Measurements from ENCODE around the gene MEF2B.
A peak's percentile ranks its signal among the peaks of the same experiment; 100 is the strongest.
"Not testable (repeated sequence)": the region's sequence is repeated elsewhere in the genome, so short reads cannot be mapped to it uniquely, and the experiment has no call there.

Gene MEF2B

GRCh38 chr19:19126102-19126501 lies 44.0 kb downstream of the MEF2B start:
- DNase-seq (ENCODE audit: low read depth), result no peak

- DNase-seq (ENCODE audit: low read depth), result no peak
Measured at GRCh38 chr19:19123386-19123785, 46.7 kb downstream of the MEF2B start.

- DNase-seq (ENCODE audit: low read depth), result no peak
Measured at GRCh38 chr19:19122902-19123301, 47.2 kb downstream of the MEF2B start.

DNA sequence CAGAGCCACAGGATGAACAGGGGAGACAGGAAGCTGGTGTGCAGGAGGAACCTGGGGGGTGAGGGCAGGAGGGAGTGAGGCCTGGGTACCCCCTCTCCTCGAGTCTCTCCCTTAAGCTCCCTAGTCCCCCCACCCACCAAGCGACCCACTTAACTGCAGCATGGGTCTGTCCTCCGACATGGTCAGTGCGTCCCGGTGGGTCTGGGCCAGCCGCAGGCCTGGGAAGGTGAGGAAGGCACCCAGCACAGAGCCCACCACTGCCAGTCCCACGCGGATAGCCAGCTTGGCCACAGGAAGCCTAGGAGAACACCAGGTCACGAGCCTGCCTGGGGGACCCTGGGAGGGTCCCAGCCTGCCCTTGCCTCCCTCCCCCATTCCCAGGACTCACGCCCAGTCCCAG lies 48.7 kb downstream of the MEF2B start:
- DNase-seq (ENCODE audit: low read depth), result no peak

GRCh38 chr19:19120308-19121231 lies 49.5 kb downstream of the MEF2B start:
- peak; percentile 89 for DNase-seq (ENCODE audit: low read depth)

GRCh38 chr19:19119325-19120237 lies 50.5 kb downstream of the MEF2B start:
- DNase-seq (ENCODE audit: low read depth), result no peak

GRCh38 chr19:19115954-19116353 lies 54.1 kb downstream of the MEF2B start:
- DNase-seq (ENCODE audit: low read depth), result no peak

- peak; percentile 58 for DNase-seq (ENCODE audit: low read depth)
Measured at GRCh38 chr19:19113040-19113626, 56.9 kb downstream of the MEF2B start.

DNA sequence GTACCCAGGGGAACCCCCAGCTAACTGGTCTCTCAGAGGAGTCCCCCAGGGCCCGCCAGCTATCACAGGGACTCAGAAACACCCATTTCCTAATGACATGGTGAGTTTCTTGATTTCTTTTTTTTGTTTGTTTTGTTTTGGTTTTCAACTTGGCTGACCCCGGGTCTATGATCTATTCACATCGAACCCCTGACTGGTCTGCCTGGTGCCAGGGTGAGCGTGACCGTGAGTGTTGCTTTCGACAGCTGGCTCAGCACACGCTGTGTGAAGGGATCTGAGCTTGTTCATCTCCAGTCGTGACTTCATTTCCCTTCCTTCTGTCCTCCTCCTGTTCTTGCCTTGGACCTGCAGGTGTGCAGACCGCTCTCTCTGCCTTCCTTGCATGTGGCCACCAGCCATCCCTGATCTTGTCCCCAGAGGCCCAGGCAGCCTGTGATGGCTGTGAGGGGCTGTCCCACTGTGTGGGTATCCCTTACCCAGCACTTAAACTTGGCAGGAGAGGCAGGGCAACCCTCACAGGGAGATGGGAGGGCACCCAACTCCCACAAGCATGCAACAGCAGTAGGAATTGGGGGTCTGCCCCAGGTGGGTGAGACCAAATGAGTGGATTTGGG lies 58.0 kb downstream of the MEF2B start:
- DNase-seq (ENCODE audit: low read depth), result no peak

DNA sequence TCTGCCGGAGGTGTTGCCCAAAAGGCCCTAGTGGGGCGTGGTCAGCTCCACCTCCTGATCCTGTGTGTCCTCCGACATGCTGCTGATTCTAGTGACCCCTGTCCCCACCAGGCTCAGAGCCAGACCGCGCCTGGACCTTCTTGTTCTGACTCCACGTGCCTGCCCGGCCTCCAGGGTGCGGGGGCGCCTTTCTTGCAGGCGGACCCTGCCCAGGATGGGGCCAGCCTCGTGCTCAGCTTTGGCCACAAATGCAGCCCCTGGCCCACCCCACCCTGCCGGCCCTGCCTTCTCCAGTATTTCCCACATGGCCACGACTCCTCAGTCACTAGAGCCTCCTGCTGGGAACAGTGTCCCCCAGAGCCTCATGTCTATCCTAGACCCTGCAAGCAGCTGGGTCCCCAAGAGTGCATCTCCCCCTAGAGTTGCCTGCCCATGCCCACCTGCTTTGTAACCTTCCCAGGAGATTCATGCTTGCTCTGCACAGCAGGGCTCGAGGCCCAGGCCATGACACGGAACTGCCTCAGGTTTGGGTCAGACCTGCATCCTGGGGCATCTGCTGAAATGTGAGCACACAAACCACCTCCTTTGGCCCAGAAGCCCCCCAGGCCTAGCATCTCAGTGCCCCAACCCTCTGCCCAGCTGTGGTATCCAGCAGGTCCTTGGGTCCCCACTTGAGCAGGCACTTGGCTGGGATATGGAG lies 58.8 kb downstream of the MEF2B start:
- no peak for DNase-seq (ENCODE audit: low read depth)

DNA sequence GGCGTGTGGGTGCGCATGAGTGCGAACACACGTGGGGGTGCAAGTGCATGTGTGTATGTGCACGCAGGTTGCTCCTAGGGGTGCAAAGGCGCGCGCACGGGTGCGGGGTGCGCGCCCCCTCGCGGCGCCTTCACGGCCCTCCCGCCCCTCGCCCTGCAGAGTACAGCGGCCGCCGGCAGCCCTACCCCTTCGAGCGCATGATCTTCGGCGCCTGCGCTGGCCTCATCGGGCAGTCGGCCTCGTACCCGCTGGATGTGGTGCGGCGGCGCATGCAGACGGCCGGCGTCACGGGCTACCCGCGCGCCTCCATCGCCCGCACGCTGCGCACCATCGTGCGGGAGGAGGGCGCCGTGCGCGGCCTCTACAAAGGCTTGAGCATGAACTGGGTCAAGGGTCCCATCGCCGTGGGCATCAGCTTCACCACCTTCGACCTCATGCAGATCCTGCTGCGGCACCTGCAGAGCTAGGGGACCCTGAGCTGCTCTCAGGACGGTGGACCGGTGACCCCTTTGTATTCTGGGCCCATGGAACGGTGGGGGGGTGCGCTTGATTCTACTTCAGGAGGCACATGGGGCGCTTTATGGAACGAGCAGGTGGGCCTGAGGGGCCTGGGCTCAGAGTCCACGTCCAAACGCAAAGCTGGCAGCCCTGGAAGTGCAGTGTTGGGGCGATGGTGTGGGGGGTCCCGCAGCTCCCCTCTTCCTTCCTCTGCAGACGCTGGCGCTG lies 59.5 kb downstream of the MEF2B start:
- peak; percentile 21 for DNase-seq (ENCODE audit: low read depth)

GRCh38 chr19:19109601-19110000 lies 60.5 kb downstream of the MEF2B start:
- peak; percentile 28 for DNase-seq (ENCODE audit: low read depth)

GRCh38 chr19:19107654-19108053 lies 62.4 kb downstream of the MEF2B start:
- DNase-seq (ENCODE audit: low read depth), result no peak

DNA sequence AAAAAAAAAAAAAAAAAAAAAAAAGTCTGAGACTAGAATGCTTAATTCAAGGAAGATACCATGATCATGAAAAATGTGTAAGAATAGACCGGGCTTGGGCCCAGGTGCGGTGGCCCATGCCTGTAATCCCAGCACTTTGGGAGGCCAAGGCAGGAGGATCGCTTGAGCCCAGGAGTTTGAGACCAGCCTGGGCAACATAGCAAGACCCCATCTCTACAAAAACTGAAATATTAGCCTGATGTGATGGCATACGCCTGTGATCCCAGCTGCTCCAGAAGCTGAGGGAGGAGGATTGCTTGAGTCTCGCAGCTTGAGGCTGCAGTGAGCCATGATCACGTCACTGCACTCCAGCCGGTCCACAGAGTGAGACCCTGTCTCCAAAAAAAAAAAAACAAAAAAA lies 63.1 kb downstream of the MEF2B start:
- DNase-seq (ENCODE audit: low read depth), result not testable (repeated sequence)

DNA sequence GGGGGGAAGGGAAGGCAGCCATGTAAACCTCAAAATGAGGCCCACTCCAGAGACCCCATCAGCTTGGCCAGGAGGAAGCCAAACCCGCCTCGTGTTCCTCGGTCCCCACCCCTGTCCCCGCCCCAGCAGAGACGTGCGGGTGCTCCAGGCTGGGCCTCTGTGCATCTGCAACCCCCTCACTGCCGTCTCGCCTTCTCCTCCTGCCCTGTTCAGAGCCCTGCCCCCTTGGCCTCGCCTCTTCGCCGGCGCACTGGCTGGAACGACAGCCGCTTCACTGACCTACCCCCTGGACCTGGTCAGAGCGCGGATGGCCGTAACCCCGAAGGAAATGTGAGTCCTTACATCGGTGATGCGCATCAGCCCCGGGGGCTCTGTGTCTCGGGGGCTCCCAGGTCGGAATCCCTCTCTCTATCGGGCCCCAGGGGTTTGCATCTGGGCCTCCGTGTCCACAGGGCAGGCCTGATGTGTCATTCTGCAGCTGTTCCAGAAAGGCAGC lies 64.0 kb downstream of the MEF2B start:
- peak; percentile 21 for DNase-seq (ENCODE audit: low read depth)

DNA sequence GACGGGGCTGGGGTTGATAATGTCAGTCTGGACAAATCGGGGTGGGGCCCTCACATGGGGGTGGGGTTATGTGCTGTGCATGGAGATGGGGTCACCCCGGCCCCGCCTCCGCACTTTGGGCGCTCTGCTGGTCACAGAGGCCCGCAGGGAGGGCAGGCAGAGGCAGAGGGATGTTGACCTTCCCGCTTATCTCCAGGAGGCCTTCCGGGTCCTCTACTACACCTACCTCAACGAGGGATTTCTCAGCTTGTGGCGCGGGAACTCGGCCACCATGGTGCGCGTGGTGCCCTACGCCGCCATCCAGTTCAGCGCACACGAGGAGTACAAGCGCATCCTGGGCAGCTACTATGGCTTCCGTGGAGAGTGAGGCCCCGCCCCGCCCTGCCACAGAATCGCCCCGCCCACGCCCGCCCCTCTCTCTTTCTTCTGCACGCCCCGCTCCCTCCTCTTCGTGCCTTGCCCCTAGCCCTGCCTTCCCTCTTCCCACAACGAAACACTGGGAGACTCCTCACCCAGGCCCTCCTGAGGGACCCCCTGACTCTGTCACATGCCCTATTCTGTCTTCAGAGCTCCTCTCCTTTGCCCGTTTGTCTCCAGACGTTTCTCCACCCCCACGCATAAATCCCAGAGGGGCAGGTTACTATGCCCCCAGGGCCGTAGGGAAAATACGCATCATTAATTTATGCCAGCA lies 64.6 kb downstream of the MEF2B start:
- DNase-seq (ENCODE audit: low read depth), result peak; percentile 56

- DNase-seq (ENCODE audit: low read depth), result no peak
Measured at GRCh38 chr19:19103167-19103566, 66.9 kb downstream of the MEF2B start.

- DNase-seq (ENCODE audit: low read depth), result not testable (repeated sequence)
Measured at GRCh38 chr19:19102566-19102965, 67.5 kb downstream of the MEF2B start.

- no peak for DNase-seq (ENCODE audit: low read depth)
Measured at GRCh38 chr19:19101540-19101939, 68.5 kb downstream of the MEF2B start.
